ENCODE data around the gene SAMD10.
"Not testable (repeated sequence)": the region's sequence is repeated elsewhere in the genome, so short reads cannot be mapped to it uniquely, and the experiment has no call there.

SAMD10 gene

GRCh38 chr20:63980806-63981728 lies 1.6 kb upstream of the SAMD10 start, which contains the start of gene PRPF6:
Gene PRPF6, plus strand, starts transcription at chr20:63981132. Its CDS starts 114 bp downstream, at chr20:63981246.
- Histone ChIP-seq H3K9me3 (ENCODE audit: insufficient read depth, low read depth, low read length) (no peaks in the 10 kb centered on the region), H3K4me3 (ENCODE audit: low read length) (peak within 1 kb of the TSS; percentile 98), H3K36me3 (ENCODE audit: insufficient read depth, low read depth, low read length) (peaks cover 28% of the 10 kb centered on the region), H3K9ac (ENCODE audit: low read depth, low read length) (peak within 1 kb of the TSS; percentile 82; the same call in 1 of the 2 replicates), H3K27me3 (ENCODE audit: insufficient read depth, low read length) (peaks cover 14% of the 10 kb centered on the region), H3K4me1 (ENCODE audit: insufficient read depth, low read length) (peaks cover 9% of the 10 kb centered on the region), H3K27ac (ENCODE audit: low read length) (peak within 1 kb of the TSS; percentile 22)

GRCh38 chr20:63980317-63980805 lies 919 bp upstream of the SAMD10 start:
- Histone ChIP-seq H3K27me3 (ENCODE audit: insufficient read depth, low read length) (peaks cover 14% of the 10 kb centered on the region), H3K36me3 (ENCODE audit: insufficient read depth, low read depth, low read length) (peaks cover 21% of the 10 kb centered on the region), H3K4me1 (ENCODE audit: insufficient read depth, low read length) (peaks cover 9% of the 10 kb centered on the region), H3K9me3 (ENCODE audit: insufficient read depth, low read depth, low read length) (no peaks in the 10 kb centered on the region), H3K9ac (ENCODE audit: low read depth, low read length) (no peak overlapping the region), H3K4me3 (ENCODE audit: low read length) (peak overlapping the region; percentile 98), H3K27ac (ENCODE audit: low read length) (no peak overlapping the region)

DNA sequence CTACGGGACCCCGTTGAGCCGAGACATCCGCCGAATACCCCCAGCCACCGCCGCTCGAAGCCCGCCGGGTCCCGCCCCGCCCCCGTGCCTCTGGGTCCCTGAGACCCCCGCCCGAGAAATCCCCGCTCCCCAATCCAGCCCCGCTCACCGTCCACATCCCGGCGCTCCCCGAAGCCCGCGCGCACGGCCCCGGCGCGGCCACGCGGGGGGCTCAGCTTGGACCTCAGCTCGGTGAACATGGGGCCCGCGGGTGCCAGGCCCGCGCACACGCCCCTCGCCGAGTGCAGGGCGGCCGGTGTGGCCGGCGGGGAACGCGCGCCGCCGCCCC lies 249 bp downstream of the SAMD10 start:
- Histone ChIP-seq H3K9ac (ENCODE audit: low read depth, low read length) (peak overlapping the region; percentile 54; the same call in 1 of the 2 replicates), H3K9me3 (ENCODE audit: insufficient read depth, low read depth, low read length) (no peaks in the 10 kb centered on the region), H3K4me3 (ENCODE audit: low read length) (peak overlapping the region; percentile 81; the same call in 1 of the 2 replicates), H3K36me3 (ENCODE audit: insufficient read depth, low read depth, low read length) (peaks cover 10% of the 10 kb centered on the region; the same call in 1 of the 2 replicates), H3K4me1 (ENCODE audit: insufficient read depth, low read length) (peaks cover 9% of the 10 kb centered on the region), H3K27ac (ENCODE audit: low read length) (no peak overlapping the region), H3K27me3 (ENCODE audit: insufficient read depth, low read length) (peaks cover 14% of the 10 kb centered on the region)

DNA sequence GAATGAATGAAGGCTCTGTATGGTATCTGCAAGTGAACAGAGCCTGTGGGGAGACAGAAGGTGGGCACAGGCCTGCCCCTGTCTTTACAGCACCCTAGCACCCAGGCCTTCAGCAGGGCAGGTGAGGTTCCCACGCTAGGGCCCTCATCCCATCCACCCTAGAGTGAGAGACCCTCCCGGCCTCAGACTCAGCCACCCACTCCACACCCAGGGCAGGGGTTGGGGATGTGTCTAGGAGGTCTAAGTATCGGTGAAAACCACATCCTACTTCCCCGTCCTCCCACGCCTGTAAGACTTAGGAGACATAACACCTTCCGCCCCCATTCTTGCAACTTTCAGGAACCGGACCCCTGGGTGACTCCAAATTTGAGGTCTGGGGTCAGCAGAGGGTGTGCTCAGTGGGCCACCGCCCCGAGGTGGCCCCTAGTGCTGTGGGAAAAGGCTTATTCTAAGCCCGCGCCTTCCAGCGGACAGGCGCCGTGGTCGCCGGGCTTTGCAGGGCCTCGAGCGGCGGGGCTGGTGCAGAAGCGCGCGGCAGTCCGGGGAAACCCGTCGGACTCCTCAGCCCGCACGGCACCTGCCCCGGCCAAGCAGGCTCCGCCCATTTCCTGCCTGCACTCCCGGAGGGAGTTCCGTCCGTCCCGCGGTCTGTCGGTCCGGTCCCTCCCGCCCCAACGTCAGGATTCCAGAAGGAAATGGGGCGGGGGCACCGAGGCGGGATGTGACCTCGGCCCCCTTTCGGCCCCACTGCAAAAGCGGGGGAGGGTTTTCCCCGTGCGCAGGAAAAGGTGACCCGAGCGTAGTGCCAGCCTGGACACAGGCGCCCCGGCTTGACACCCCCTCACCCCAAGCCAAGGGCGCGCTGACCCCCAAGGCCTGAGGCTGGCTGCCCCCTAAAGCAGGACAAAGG lies 868 bp downstream of the SAMD10 start:
- H3K27me3 ChIP-seq (ENCODE audit: insufficient read depth, low read length), result peaks cover 14% of the 10 kb centered on the region
- peaks cover 4% of the 10 kb centered on the region; the same call in 1 of the 2 replicates for H3K36me3 ChIP-seq (ENCODE audit: insufficient read depth, low read depth, low read length)
- H3K4me3 ChIP-seq (ENCODE audit: low read length), result peak overlapping the region; percentile 81
- no peaks in the 10 kb centered on the region for H3K9me3 ChIP-seq (ENCODE audit: insufficient read depth, low read depth, low read length)
- H3K9ac ChIP-seq (ENCODE audit: low read depth, low read length), result peak overlapping the region; percentile 54; the same call in 1 of the 2 replicates
- peaks cover 9% of the 10 kb centered on the region for H3K4me1 ChIP-seq (ENCODE audit: insufficient read depth, low read length)
- no peak overlapping the region for H3K27ac ChIP-seq (ENCODE audit: low read length)

DNA sequence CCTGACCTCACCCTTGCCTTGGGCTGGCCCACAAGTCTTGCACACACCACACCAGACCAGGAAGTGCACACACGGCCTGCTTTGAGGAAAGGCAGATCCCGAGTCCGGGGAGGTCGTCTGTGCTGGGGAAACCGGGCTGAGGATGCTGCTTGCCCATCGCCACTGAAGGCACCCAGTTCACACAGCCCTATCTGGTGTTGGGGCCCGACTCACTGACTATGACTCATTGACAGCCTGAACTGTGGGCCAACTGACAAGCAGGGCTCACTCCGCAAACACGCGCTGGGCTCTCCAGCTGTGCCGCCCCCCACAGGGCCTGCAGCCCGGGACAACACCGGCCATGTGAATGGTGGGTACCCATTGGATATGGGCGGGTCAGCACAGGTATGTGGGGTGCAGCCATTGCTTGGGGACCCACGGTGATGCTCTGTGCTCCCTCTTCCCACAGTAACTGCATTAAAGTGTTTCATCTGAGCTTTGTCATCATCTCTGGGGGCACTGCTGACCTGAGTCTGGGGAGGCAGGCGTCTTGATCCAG lies 1.6 kb downstream of the SAMD10 start:
- H3K4me1 ChIP-seq (ENCODE audit: insufficient read depth, low read length), result peaks cover 9% of the 10 kb centered on the region
- no peak overlapping the region for H3K9ac ChIP-seq (ENCODE audit: low read depth, low read length)
- peak overlapping the region; percentile 81; the same call in 1 of the 2 replicates for H3K4me3 ChIP-seq (ENCODE audit: low read length)
- no peak overlapping the region for H3K27ac ChIP-seq (ENCODE audit: low read length)
- peaks cover 20% of the 10 kb centered on the region for H3K27me3 ChIP-seq (ENCODE audit: insufficient read depth, low read length)
- H3K9me3 ChIP-seq (ENCODE audit: insufficient read depth, low read depth, low read length), result no peaks in the 10 kb centered on the region
- no peaks in the 10 kb centered on the region; the same call in 1 of the 2 replicates for H3K36me3 ChIP-seq (ENCODE audit: insufficient read depth, low read depth, low read length)

DNA sequence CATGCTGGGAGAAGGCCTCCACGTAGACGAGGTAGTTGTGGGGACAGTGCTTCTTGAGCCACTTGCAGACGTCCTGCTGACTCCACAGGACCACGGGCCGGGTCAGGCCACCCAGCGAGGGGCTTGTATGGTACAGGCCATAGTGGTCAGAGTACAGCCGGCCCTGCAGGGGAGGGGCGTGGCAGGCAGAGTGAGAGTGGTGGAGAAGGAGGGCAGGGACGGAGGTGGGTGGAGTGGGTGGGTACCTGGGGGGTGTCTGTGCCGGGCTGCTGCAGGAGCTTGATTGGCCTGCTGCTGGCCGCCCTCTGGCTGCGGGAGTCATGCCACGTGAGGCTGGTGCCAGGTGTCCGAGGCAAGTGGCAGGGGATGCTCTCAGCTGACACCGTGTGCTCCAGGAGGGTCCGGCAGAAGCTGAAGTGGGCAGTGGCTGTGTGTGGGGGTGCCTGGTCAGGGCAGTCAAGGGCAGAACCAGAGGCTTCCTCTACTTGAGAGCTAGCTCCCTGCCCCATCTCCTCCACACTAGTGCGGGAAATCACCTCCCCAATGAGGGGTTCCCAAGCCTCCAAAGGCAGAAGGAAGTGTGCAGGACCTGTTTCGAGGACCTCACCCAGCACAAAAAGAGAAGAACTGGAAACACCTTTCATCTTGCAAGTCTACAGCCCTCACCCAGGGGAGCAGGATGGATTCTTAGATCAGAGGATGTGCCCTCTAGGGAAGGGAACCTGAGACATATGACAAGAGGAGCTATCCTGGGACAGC lies 2.3 kb downstream of the SAMD10 start:
- Histone ChIP-seq H3K4me3 (ENCODE audit: low read length) (no peak overlapping the region), H3K9me3 (ENCODE audit: insufficient read depth, low read depth, low read length) (no peaks in the 10 kb centered on the region), H3K36me3 (ENCODE audit: insufficient read depth, low read depth, low read length) (no peaks in the 10 kb centered on the region), H3K9ac (ENCODE audit: low read depth, low read length) (no peak overlapping the region), H3K27ac (ENCODE audit: low read length) (no peak overlapping the region), H3K4me1 (ENCODE audit: insufficient read depth, low read length) (peaks cover 9% of the 10 kb centered on the region), H3K27me3 (ENCODE audit: insufficient read depth, low read length) (peaks cover 24% of the 10 kb centered on the region)

GRCh38 chr20:63976511-63976910 lies 2.9 kb downstream of the SAMD10 start:
- not testable (repeated sequence) for H3K36me3 ChIP-seq (ENCODE audit: insufficient read depth, low read depth, low read length); H3K27ac ChIP-seq (ENCODE audit: low read length); H3K9me3 ChIP-seq (ENCODE audit: insufficient read depth, low read depth, low read length); H3K9ac ChIP-seq (ENCODE audit: low read depth, low read length); H3K4me3 ChIP-seq (ENCODE audit: low read length); H3K4me1 ChIP-seq (ENCODE audit: insufficient read depth, low read length)
- H3K27me3 ChIP-seq (ENCODE audit: insufficient read depth, low read length), result peaks cover 24% of the 10 kb centered on the region

- H3K36me3 ChIP-seq (ENCODE audit: insufficient read depth, low read depth, low read length), result no peaks in the 10 kb centered on the region
- no peaks in the 10 kb centered on the region for H3K4me1 ChIP-seq (ENCODE audit: insufficient read depth, low read length)
- no peaks in the 10 kb centered on the region for H3K9me3 ChIP-seq (ENCODE audit: insufficient read depth, low read depth, low read length)
- H3K4me3 ChIP-seq (ENCODE audit: low read length), result no peak overlapping the region
- peaks cover 27% of the 10 kb centered on the region for H3K27me3 ChIP-seq (ENCODE audit: insufficient read depth, low read length)
- no peak overlapping the region for H3K27ac ChIP-seq (ENCODE audit: low read length)
- H3K9ac ChIP-seq (ENCODE audit: low read depth, low read length), result no peak overlapping the region
Observed at GRCh38 chr20:63974402-63975200, 4.8 kb downstream of the SAMD10 start.

GRCh38 chr20:63973636-63974401 lies 5.6 kb downstream of the SAMD10 start:
- H3K9me3 ChIP-seq (ENCODE audit: insufficient read depth, low read depth, low read length), result no peaks in the 10 kb centered on the region
- no peaks in the 10 kb centered on the region for H3K36me3 ChIP-seq (ENCODE audit: insufficient read depth, low read depth, low read length)
- peaks cover 27% of the 10 kb centered on the region for H3K27me3 ChIP-seq (ENCODE audit: insufficient read depth, low read length)
- H3K27ac ChIP-seq (ENCODE audit: low read length), result no peak overlapping the region
- peak overlapping the region; percentile 23; the same call in 1 of the 2 replicates for H3K9ac ChIP-seq (ENCODE audit: low read depth, low read length)
- no peaks in the 10 kb centered on the region for H3K4me1 ChIP-seq (ENCODE audit: insufficient read depth, low read length)
- H3K4me3 ChIP-seq (ENCODE audit: low read length), result peak overlapping the region; percentile 67; the same call in 1 of the 2 replicates

- H3K9me3 ChIP-seq (ENCODE audit: insufficient read depth, low read depth, low read length), result no peaks in the 10 kb centered on the region
- H3K4me3 ChIP-seq (ENCODE audit: low read length), result peak overlapping the region; percentile 67; the same call in 1 of the 2 replicates
- H3K36me3 ChIP-seq (ENCODE audit: insufficient read depth, low read depth, low read length), result peaks cover 3% of the 10 kb centered on the region; the same call in 1 of the 2 replicates
- H3K9ac ChIP-seq (ENCODE audit: low read depth, low read length), result peak overlapping the region; percentile 23; the same call in 1 of the 2 replicates
- H3K27me3 ChIP-seq (ENCODE audit: insufficient read depth, low read length), result peaks cover 23% of the 10 kb centered on the region
- no peaks in the 10 kb centered on the region for H3K4me1 ChIP-seq (ENCODE audit: insufficient read depth, low read length)
- no peak overlapping the region for H3K27ac ChIP-seq (ENCODE audit: low read length)
Observed at GRCh38 chr20:63973160-63973479, 6.3 kb downstream of the SAMD10 start.

Measured in iPS-20b (cell line).